HepG2 (cell line): ENCODE measurements around the gene CDX1. TPM values are rescaled to one million over a fixed set of nuclear protein-coding genes. Genes with fewer than 3 reads are reported as not detected.

ENCODE experiments used
- ATAC-seq: fragments of 200-7000 bp; cut with Tn5 transposase; 3 replicates; pipeline ENCODE4 v1.9.1; 2020; ENCODE audit warnings: mild to moderate bottlenecking, moderate library complexity
- BruUV-seq: library from RNA; stranded (reverse); fragments of 400-500 nt; replicated peaks from 2 replicates; lab custom pipeline; 2021; lab: Mats Ljungman, UMichigan
- CTCF ChIA-PET: fragments of 300-600 bp; formaldehyde crosslinking; extraction: SDS; loops from one replicate; lab custom pipeline; 2021; ENCODE audit warnings: low total read pairs, inconsistent platforms, low intra/inter-chr PET ratio; lab: Yijun Ruan, JAX
- POLR2A ChIA-PET: fragments of 350-600 bp; sonication (Branson Sonifier 250); formaldehyde crosslinking; loops from one replicate; lab custom pipeline; 2020; ENCODE audit warnings: antibody characterized with exemption, inconsistent platforms; lab: Yijun Ruan, JAX
- DNase-seq: peaks from one replicate; pipeline ENCODE4 v3.0.0-alpha.2; 2015; ENCODE audit warnings: low spot score
- FAIRE-seq: peaks from 3 replicates; lab custom pipeline; 2011; peaks lifted over from hg19 to GRCh38; lab: Jason Lieb, UNC
- H2AFZ ChIP-seq: one replicate; pipeline ENCODE4 v1.6.1; 2011; ENCODE audit warnings: low read length, inconsistent platforms
- H3K27ac ChIP-seq: fragments of 300-600 bp; 3 replicates; pipeline ENCODE4 v1.8.0; 2011; ENCODE audit warnings: mixed run types, mild to moderate bottlenecking, mixed read lengths, low read length, inconsistent platforms; ENCODE audit not compliant: insufficient read depth; ENCODE audit errors: extremely low read length
- H3K27me3 ChIP-seq, 2 experiments: fragments of 200-600 bp in 1 of 2; 2 replicates in 1 of 2; 3 replicates in 1 of 2; pipeline versions ENCODE4 v1.6.0 to v1.8.0; 2011; ENCODE audit warnings: low read length in 2 of 2, mild to moderate bottlenecking in 2 of 2, moderate library complexity in 2 of 2, inconsistent platforms in 1 of 2; ENCODE audit not compliant: insufficient read depth in 2 of 2, control insufficient read depth in 1 of 2
- H3K36me3 ChIP-seq, 2 experiments: fragments of 200-600 bp in 1 of 2; replicated peaks in 1 of 2; 2 replicates in 1 of 2; 3 replicates in 1 of 2; pipeline versions ENCODE4 v1.5.1 to v1.8.0; 2011; ENCODE audit warnings: low read length in 2 of 2, inconsistent platforms in 1 of 2; ENCODE audit not compliant: insufficient read depth in 2 of 2, control insufficient read depth in 1 of 2
- H3K4me1 ChIP-seq: 2 replicates; pipeline ENCODE4 v1.5.1; 2012; ENCODE audit warnings: low read length, inconsistent platforms; ENCODE audit not compliant: insufficient read depth
- H3K4me2 ChIP-seq: 2 replicates; pipeline ENCODE4 v1.6.0; 2011; ENCODE audit warnings: low read depth, low read length, inconsistent platforms
- H3K4me3 ChIP-seq, 3 experiments: fragments of 200-600 bp in 1 of 3; sonication (generic), shearing (Covaris generic) in 1 of 3; replicated peaks in 1 of 3; 2 replicates each; pipeline ENCODE4 v1.5.1; 2011 to 2016; ENCODE audit warnings: low read length in 3 of 3, inconsistent platforms in 2 of 3, low read depth in 2 of 3, mild to moderate bottlenecking in 2 of 3, control low read depth in 1 of 3, mixed read lengths in 1 of 3; ENCODE audit not compliant: insufficient read depth in 1 of 3
- H3K79me2 ChIP-seq: one replicate; pipeline ENCODE4 v1.6.1; 2011; ENCODE audit warnings: low read length, inconsistent platforms; ENCODE audit not compliant: insufficient read depth
- H3K9ac ChIP-seq: 2 replicates; pipeline ENCODE4 v1.6.0; 2011; ENCODE audit warnings: mild to moderate bottlenecking, low read depth, low read length, inconsistent platforms; ENCODE audit not compliant: insufficient read depth
- H3K9me3 ChIP-seq: 2 replicates; pipeline ENCODE4 v1.5.1; 2012; ENCODE audit warnings: mild to moderate bottlenecking, low read length
- H4K20me1 ChIP-seq: 2 replicates; pipeline ENCODE4 v1.6.0; 2011; ENCODE audit warnings: inconsistent platforms, mild to moderate bottlenecking, low read length, moderate library complexity; ENCODE audit not compliant: insufficient read depth
- GATA4 ChIP-seq: sonication (generic); IDR thresholded peaks from 2 replicates; pipeline ENCODE4 v1.6.1; 2016; ENCODE audit warnings: antibody characterized with exemption, low read depth, borderline replicate concordance
- HDAC6 ChIP-seq: fragments of 200-600 bp; sonication (generic); IDR thresholded peaks from 2 replicates; pipeline ENCODE4 v1.7.0; 2017; ENCODE audit warnings: mild to moderate bottlenecking, antibody characterized with exemption, low read length, low read depth
- HOXD1 ChIP-seq: sonication (generic); formaldehyde crosslinking; IDR thresholded peaks from 2 replicates; pipeline ENCODE4 v1.5.0; 2020; ENCODE audit warnings: missing genetic modification reagents
- MLLT10 ChIP-seq: sonication (generic); formaldehyde crosslinking; IDR thresholded peaks from 2 replicates; pipeline ENCODE4 v1.4.0; 2020; ENCODE audit warnings: missing genetic modification reagents
- SATB2 ChIP-seq: sonication (generic); formaldehyde crosslinking; IDR thresholded peaks from 2 replicates; pipeline ENCODE4 v1.5.0; 2020; ENCODE audit warnings: missing genetic modification reagents
- SIX4 ChIP-seq: sonication (generic); formaldehyde crosslinking; IDR thresholded peaks from 2 replicates; pipeline ENCODE4 v1.4.0; 2020; ENCODE audit warnings: missing genetic modification reagents
- TAF15 ChIP-seq: fragments of 200-400 bp; formaldehyde crosslinking; IDR thresholded peaks from one replicate; pipeline ENCODE4 v1.6.1; 2018; ENCODE audit warnings: mild to moderate bottlenecking, low read depth, low read length; ENCODE audit not compliant: poor library complexity, severe bottlenecking
- ZNF136 ChIP-seq: sonication (generic); formaldehyde crosslinking; IDR thresholded peaks from 2 replicates; pipeline ENCODE4 v1.8.1; 2022; ENCODE audit warnings: low read depth, mild to moderate bottlenecking, moderate library complexity, missing genetic modification reagents
- WGBS: methylation state at CpG from one replicate; pipeline ENCODE4 v1.1.6; 2017; ENCODE audit warnings: low lambda C conversion rate; 5-methylcytosine and 5-hydroxymethylcytosine counted together
- in situ Hi-C: cut with HindIII; loops from 2 replicates; pipeline ENCODE4 v1.10.0; 2017; ENCODE audit warnings: low pct_unique_long_range_greater_than_20kb; ENCODE audit not compliant: extremely low pct_ligation_motif_present
- intact Hi-C: fragments of 100-400 bp; cut with micrococcal nuclease; formaldehyde crosslinking; loops from one replicate; pipeline ENCODE4 v1.10.0; 2022; ENCODE audit not compliant: unreplicated experiment
- polyA plus RNA-seq, 8 experiments: library from polyadenylated mRNA; depleted of rRNA in 3 of 8; stranded (reverse) in 7 of 8; unstranded in 1 of 8; fragments of >200 nt; fragmentation: Illumina TruSeq in 4 of 8; extraction: Trizol in 4 of 8; gene quantifications; 2 replicates each; pipeline versions ENCODE4 v1.2.1 to v1.2.3, GENCODE V29; 2011 to 2016; ENCODE audit warnings: low read depth in 4 of 8, missing spikeins in 1 of 8, mixed read lengths in 1 of 8; ENCODE audit not compliant: insufficient read depth in 1 of 8
- total RNA-seq, 5 experiments: library from RNA; depleted of rRNA; stranded (reverse); fragments of >200 nt; fragmentation: Illumina TruSeq; extraction: Trizol; gene quantifications; 2 replicates each; pipeline ENCODE4 v1.2.3, GENCODE V29; 2016; ENCODE audit warnings: low read depth in 1 of 5
- TF ChIP-seq, protein P1 (sequence below): sonication (generic); formaldehyde crosslinking; IDR thresholded peaks from 2 replicates; pipeline ENCODE4 v1.4.0; 2020; ENCODE audit warnings: mild to moderate bottlenecking, missing genetic modification reagents
- TF ChIP-seq, protein P2 (sequence below): sonication (generic); formaldehyde crosslinking; IDR thresholded peaks from 2 replicates; pipeline ENCODE4 v1.4.0; 2020; ENCODE audit warnings: missing genetic modification reagents, borderline replicate concordance
- TF ChIP-seq, protein P3 (sequence below): sonication (generic); formaldehyde crosslinking; IDR thresholded peaks from 2 replicates; pipeline ENCODE4 v1.4.0; 2020; ENCODE audit warnings: missing genetic modification reagents, mild to moderate bottlenecking, borderline replicate concordance
- TF ChIP-seq, protein P4 (sequence below): sonication (generic); formaldehyde crosslinking; IDR thresholded peaks from 2 replicates; pipeline ENCODE4 v1.4.0; 2020; ENCODE audit warnings: missing genetic modification reagents
- TF ChIP-seq, protein P5 (sequence below): fragments of 450-650 bp; IDR thresholded peaks from 2 replicates; pipeline ENCODE4 v1.6.1; 2017; ENCODE audit warnings: mild to moderate bottlenecking
- TF ChIP-seq, protein P6 (sequence below): IDR thresholded peaks from 2 replicates; pipeline ENCODE4 v1.6.1; 2016; ENCODE audit warnings: mild to moderate bottlenecking, missing biosample characterization, missing genetic modification reagents
- TF ChIP-seq, protein P7 (sequence below): IDR thresholded peaks from 2 replicates; pipeline ENCODE4 v1.6.1; 2016; ENCODE audit warnings: mild to moderate bottlenecking

CDX1 gene
- total and polyA plus RNA-seq, 2 of the 13 experiments (the other 11 are each of a cell fraction or from before 2014, with no cell fraction given) = not detected

DNA sequence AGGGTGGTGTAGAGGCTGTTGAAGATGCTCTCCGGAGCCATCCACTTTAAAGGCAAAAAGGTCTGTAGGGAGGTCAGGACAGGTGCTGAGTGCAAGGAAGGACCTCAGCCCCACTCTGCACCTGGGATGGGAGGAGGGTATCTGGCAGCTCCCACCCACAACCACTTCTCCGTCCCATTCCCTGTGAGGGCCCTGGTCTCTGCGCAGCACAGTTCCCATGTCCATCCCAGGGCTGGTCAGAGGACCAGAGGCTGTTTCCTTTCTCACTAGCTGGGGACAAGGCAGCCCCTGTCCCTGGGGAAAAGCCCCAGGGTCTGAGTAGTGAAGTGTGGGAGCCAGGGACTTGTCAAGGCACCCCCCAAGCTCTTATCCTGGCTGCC, 46.5 kb upstream of the CDX1 start:
- Histone ChIP-seq H3K9me3 (no peaks in the 10 kb centered on the region), H3K4me1 (peaks cover 18% of the 10 kb centered on the region), H3K79me2 (no peaks in the 10 kb centered on the region), H3K27me3 (no peaks in the 10 kb centered on the region), H3K4me3 (no peak overlapping the region), H3K4me2 (no peak overlapping the region), H2AFZ (no peak overlapping the region), H3K27ac (no peak overlapping the region), H3K36me3 (no peaks in the 10 kb centered on the region), H4K20me1 (no peaks in the 10 kb centered on the region), H3K9ac (no peak overlapping the region)
- BruUV-seq = no TSS peak
- in situ Hi-C loops = no loop called here
- intact Hi-C loops = loop anchor here (10.0 kb wide), 1 partner anchor 285 kb away; no protein-coding TSS in a partner anchor
- ChIA-PET POLR2A (no interaction called here), CTCF (no interaction called here)
- 91% methylated on average over 3 of the region's 3 CpGs for WGBS
- FAIRE-seq = no peak
- ATAC-seq = no peak
- no peak for DNase-seq
- TF ChIP-seq HDAC6 = no peak
- TF ChIP-seq SIX4 (CRISPR knock-in tag) = no peak
- TF ChIP-seq ZNF136 (CRISPR knock-in tag) = no peak
- TF ChIP-seq, protein P1, sequence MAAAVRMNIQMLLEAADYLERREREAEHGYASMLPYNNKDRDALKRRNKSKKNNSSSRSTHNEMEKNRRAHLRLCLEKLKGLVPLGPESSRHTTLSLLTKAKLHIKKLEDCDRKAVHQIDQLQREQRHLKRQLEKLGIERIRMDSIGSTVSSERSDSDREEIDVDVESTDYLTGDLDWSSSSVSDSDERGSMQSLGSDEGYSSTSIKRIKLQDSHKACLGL (CRISPR knock-in tag) = no peak
- TF ChIP-seq MLLT10 (CRISPR knock-in tag) = no peak
- TF ChIP-seq HOXD1 = no peak
- TF ChIP-seq, protein P2, sequence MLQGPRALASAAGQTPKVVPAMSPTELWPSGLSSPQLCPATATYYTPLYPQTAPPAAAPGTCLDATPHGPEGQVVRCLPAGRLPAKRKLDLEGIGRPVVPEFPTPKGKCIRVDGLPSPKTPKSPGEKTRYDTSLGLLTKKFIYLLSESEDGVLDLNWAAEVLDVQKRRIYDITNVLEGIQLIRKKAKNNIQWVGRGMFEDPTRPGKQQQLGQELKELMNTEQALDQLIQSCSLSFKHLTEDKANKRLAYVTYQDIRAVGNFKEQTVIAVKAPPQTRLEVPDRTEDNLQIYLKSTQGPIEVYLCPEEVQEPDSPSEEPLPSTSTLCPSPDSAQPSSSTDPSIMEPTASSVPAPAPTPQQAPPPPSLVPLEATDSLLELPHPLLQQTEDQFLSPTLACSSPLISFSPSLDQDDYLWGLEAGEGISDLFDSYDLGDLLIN (CRISPR knock-in tag) = no peak
- no peak for TF ChIP-seq SATB2 (CRISPR knock-in tag)
- no peak for TF ChIP-seq TAF15
- TF ChIP-seq, protein P3, sequence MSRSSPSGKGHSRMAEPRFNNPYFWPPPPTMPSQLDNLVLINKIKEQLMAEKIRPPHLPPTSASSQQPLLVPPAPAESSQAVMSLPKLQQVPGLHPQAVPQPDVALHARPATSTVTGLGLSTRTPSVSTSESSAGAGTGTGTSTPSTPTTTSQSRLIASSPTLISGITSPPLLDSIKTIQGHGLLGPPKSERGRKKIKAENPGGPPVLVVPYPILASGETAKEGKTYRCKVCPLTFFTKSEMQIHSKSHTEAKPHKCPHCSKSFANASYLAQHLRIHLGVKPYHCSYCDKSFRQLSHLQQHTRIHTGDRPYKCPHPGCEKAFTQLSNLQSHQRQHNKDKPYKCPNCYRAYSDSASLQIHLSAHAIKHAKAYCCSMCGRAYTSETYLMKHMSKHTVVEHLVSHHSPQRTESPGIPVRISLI (CRISPR knock-in tag) = no peak
- TF ChIP-seq, protein P4, sequence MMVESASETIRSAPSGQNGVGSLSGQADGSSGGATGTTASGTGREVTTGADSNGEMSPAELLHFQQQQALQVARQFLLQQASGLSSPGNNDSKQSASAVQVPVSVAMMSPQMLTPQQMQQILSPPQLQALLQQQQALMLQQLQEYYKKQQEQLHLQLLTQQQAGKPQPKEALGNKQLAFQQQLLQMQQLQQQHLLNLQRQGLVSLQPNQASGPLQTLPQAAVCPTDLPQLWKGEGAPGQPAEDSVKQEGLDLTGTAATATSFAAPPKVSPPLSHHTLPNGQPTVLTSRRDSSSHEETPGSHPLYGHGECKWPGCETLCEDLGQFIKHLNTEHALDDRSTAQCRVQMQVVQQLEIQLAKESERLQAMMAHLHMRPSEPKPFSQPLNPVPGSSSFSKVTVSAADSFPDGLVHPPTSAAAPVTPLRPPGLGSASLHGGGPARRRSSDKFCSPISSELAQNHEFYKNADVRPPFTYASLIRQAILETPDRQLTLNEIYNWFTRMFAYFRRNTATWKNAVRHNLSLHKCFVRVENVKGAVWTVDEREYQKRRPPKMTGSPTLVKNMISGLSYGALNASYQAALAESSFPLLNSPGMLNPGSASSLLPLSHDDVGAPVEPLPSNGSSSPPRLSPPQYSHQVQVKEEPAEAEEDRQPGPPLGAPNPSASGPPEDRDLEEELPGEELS (CRISPR knock-in tag) = no peak
- TF ChIP-seq, protein P5, sequence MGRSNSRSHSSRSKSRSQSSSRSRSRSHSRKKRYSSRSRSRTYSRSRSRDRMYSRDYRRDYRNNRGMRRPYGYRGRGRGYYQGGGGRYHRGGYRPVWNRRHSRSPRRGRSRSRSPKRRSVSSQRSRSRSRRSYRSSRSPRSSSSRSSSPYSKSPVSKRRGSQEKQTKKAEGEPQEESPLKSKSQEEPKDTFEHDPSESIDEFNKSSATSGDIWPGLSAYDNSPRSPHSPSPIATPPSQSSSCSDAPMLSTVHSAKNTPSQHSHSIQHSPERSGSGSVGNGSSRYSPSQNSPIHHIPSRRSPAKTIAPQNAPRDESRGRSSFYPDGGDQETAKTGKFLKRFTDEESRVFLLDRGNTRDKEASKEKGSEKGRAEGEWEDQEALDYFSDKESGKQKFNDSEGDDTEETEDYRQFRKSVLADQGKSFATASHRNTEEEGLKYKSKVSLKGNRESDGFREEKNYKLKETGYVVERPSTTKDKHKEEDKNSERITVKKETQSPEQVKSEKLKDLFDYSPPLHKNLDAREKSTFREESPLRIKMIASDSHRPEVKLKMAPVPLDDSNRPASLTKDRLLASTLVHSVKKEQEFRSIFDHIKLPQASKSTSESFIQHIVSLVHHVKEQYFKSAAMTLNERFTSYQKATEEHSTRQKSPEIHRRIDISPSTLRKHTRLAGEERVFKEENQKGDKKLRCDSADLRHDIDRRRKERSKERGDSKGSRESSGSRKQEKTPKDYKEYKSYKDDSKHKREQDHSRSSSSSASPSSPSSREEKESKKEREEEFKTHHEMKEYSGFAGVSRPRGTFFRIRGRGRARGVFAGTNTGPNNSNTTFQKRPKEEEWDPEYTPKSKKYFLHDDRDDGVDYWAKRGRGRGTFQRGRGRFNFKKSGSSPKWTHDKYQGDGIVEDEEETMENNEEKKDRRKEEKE = no peak
- TF ChIP-seq GATA4 = no peak
- TF ChIP-seq, protein P6, sequence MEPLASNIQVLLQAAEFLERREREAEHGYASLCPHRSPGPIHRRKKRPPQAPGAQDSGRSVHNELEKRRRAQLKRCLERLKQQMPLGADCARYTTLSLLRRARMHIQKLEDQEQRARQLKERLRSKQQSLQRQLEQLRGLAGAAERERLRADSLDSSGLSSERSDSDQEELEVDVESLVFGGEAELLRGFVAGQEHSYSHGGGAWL = no peak
- TF ChIP-seq, protein P7, sequence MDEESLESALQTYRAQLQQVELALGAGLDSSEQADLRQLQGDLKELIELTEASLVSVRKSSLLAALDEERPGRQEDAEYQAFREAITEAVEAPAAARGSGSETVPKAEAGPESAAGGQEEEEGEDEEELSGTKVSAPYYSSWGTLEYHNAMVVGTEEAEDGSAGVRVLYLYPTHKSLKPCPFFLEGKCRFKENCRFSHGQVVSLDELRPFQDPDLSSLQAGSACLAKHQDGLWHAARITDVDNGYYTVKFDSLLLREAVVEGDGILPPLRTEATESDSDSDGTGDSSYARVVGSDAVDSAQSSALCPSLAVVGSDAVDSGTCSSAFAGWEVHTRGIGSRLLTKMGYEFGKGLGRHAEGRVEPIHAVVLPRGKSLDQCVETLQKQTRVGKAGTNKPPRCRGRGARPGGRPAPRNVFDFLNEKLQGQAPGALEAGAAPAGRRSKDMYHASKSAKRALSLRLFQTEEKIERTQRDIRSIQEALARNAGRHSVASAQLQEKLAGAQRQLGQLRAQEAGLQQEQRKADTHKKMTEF = no peak
